Measurements from ENCODE around the gene ATF2. TPM values are rescaled to one million over a fixed set of nuclear protein-coding genes. Genes with fewer than 3 reads are reported as not detected.

The ATF2 gene
- total and polyA plus RNA-seq, 2 of the 8 experiments (the other 6 are each of a cell fraction or from before 2014, with no cell fraction given), result 31.2 to 46.5 TPM

DNA sequence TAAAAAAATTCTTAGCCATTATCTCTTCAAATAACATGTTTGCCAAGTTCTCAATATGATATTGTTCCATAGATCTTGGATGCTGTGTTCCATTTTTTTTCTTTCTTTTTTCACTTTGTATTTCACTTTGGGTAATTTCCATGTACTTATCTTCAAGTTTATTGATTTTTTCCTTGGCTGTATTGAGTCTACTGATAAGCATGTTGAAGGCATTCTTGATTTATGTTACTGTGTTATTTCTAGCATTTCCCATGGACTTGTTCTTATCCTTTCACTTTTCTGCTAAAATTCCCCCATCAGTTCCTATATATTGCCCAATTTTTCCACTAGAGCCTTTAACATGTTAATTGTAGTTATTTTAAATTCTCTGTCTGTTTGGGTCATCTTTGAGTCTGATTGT lies 112.0 kb downstream of the ATF2 start:
- H4K8ac ChIP-seq (ENCODE audit: extremely low read depth, insufficient read depth, low read length), result no peak overlapping the region
- H4K20me1 ChIP-seq (replicated peaks in 1 of 2; ENCODE audit: control insufficient read depth in 1 of 2, insufficient read depth in 2 of 2, low read length in 2 of 2), result no peaks in the 10 kb centered on the region
- H3K4me2 ChIP-seq (ENCODE audit: insufficient read depth in 1 of 2, low read depth in 2 of 2, low read length in 2 of 2), result no peak overlapping the region
- no peak overlapping the region for H3K9ac ChIP-seq (replicated peaks in 1 of 4; ENCODE audit: extremely low read depth in 1 of 4, low read depth in 3 of 4, low read length in 3 of 4)
- no peak overlapping the region for H3K4me3 ChIP-seq (ENCODE audit: extremely low read depth in 1 of 4, insufficient read depth in 2 of 4, low read depth in 3 of 4, low read length in 4 of 4)
- peaks cover 5 to 11% (median 9%) of the 10 kb centered on the region in 4 experiments; a peak in 5 of 7 replicates for H3K4me1 ChIP-seq (replicated peaks in 1 of 4; ENCODE audit: control insufficient read depth in 3 of 4, insufficient read depth in 4 of 4, low read length in 3 of 4)
- no peaks in the 10 kb centered on the region for H3K79me1 ChIP-seq (ENCODE audit: low read depth, low read length)
- no peaks in the 10 kb centered on the region for H3K23me2 ChIP-seq (ENCODE audit: low read depth, low read length)
- H3K4ac ChIP-seq (replicated peaks; ENCODE audit: insufficient read length, low read depth, low read length), result no peak overlapping the region
- H3K27me3 ChIP-seq (replicated peaks in 1 of 4; ENCODE audit: control insufficient read depth in 3 of 4, extremely low read depth in 1 of 4, insufficient read depth in 3 of 4, low read length in 3 of 4), result no peaks in the 10 kb centered on the region
- no peak for TF ChIP-seq POU5F1 (IDR thresholded peaks at IDR 0.05; ENCODE audit: low read depth, low read length)
- no peak for TF ChIP-seq CREB1 (IDR thresholded peaks at IDR 0.05)
- TF ChIP-seq RXRA (IDR thresholded peaks at IDR 0.05; ENCODE audit: insufficient read depth, low read depth, low read length), result no peak
- no peak for TF ChIP-seq RAD21 (IDR thresholded peaks at IDR 0.05 in 1 of 2, conservative IDR thresholded peaks at IDR 0.05 in 1 of 2; ENCODE audit: low read depth in 2 of 2, low read length in 2 of 2)
- no peak for TF ChIP-seq TEAD4 (IDR thresholded peaks at IDR 0.05; ENCODE audit: low read depth, low read length)
- TF ChIP-seq TAF7 (optimal IDR thresholded peaks at IDR 0.05; ENCODE audit: borderline replicate concordance, low read depth, low read length), result no peak
- H3K79me2 ChIP-seq (ENCODE audit: control insufficient read depth in 1 of 2, insufficient read depth in 2 of 2, low read length in 2 of 2), result no peaks in the 10 kb centered on the region
- H2BK120ac ChIP-seq (replicated peaks; ENCODE audit: low read depth, low read length), result no peak overlapping the region
- no peak overlapping the region for H3K14ac ChIP-seq (ENCODE audit: insufficient read length)
- H2AK5ac ChIP-seq (ENCODE audit: low read depth, low read length), result no peak overlapping the region
- DNase-seq (ENCODE audit: low read depth in 1 of 2, low spot score in 2 of 2) (no peak), FAIRE-seq (no peak)
- no peak overlapping the region for H2BK12ac ChIP-seq (ENCODE audit: low read depth, low read length)
- H2BK5ac ChIP-seq (ENCODE audit: low read depth, low read length), result no peak overlapping the region
- H4K91ac ChIP-seq (replicated peaks; ENCODE audit: insufficient read length, low read length), result no peak overlapping the region
- H3K18ac ChIP-seq (ENCODE audit: extremely low read depth, low read length), result no peak overlapping the region
- no peak overlapping the region for H2BK20ac ChIP-seq (ENCODE audit: low read length)
- no peak overlapping the region for H3K27ac ChIP-seq (ENCODE audit: low read depth, low read length)
- H3K56ac ChIP-seq (replicated peaks; ENCODE audit: insufficient read length, low read depth, low read length), result no peak overlapping the region
- no peak overlapping the region for H2AFZ ChIP-seq (ENCODE audit: low read length)
- POLR2A ChIA-PET (ENCODE audit: partially characterized antibody), result no interaction called here
- no peak overlapping the region for H2BK15ac ChIP-seq (ENCODE audit: low read length)
- no peaks in the 10 kb centered on the region for H3K36me3 ChIP-seq (ENCODE audit: control insufficient read depth in 2 of 4, insufficient read depth in 4 of 4, low read length in 3 of 4)
- H3K9me3 ChIP-seq (ENCODE audit: insufficient read depth in 2 of 2, low read depth in 1 of 2, low read length in 1 of 2), result no peaks in the 10 kb centered on the region
- H4K5ac ChIP-seq (ENCODE audit: insufficient read length, low read depth, low read length), result no peak overlapping the region
- CTCF ChIA-PET (ENCODE audit: partially characterized antibody), result interaction anchor here (0.7 to 2.0 kb wide), 3 partner anchors 125 to 359 kb away, joined by 3 to 9 read pairs (median 6); no protein-coding TSS in a partner anchor
- no peak overlapping the region for H3K23ac ChIP-seq (ENCODE audit: insufficient read length)
